HG03469 (cell line): Measurements from ENCODE around the gene HS3ST6.
"Not testable (repeated sequence)": the region's sequence is repeated elsewhere in the genome, so short reads cannot be mapped to it uniquely, and the experiment has no call there.

ENCODE experiments used
- ATAC-seq: cut with Tn5 transposase; IDR thresholded peaks from one replicate; pipeline ENCODE4 v1.9.1; 2021; ENCODE audit warnings: mild to moderate bottlenecking, moderate library complexity, moderate number of reproducible peaks; ENCODE audit not compliant: unreplicated experiment

HS3ST6 gene

GRCh38 chr16:1909561-1910231 lies 8.5 kb downstream of the HS3ST6 start:
- ATAC-seq = no peak

- ATAC-seq = no peak
Observed at GRCh38 chr16:1908983-1909382, 9.2 kb downstream of the HS3ST6 start.

GRCh38 chr16:1908184-1908583 lies 10.0 kb downstream of the HS3ST6 start:
- ATAC-seq = no peak

- ATAC-seq = no peak
Observed at GRCh38 chr16:1907226-1907860, 10.9 kb downstream of the HS3ST6 start.

GRCh38 chr16:1906846-1907165 lies 11.4 kb downstream of the HS3ST6 start:
- ATAC-seq = no peak

GRCh38 chr16:1906055-1906845 lies 12.0 kb downstream of the HS3ST6 start:
- ATAC-seq = no peak

GRCh38 chr16:1903845-1904840 lies 14.1 kb downstream of the HS3ST6 start:
- no peak for ATAC-seq

- no peak for ATAC-seq
Observed at GRCh38 chr16:1903220-1903574, 15.0 kb downstream of the HS3ST6 start.

- no peak for ATAC-seq
Observed at GRCh38 chr16:1902547-1903219, 15.5 kb downstream of the HS3ST6 start.

GRCh38 chr16:1900452-1900774 lies 17.8 kb downstream of the HS3ST6 start:
- ATAC-seq = no peak

- ATAC-seq = no peak
Observed at GRCh38 chr16:1899641-1900451, 18.4 kb downstream of the HS3ST6 start.

GRCh38 chr16:1897692-1898091 lies 20.5 kb downstream of the HS3ST6 start:
- ATAC-seq = not testable (repeated sequence)

- no peak for ATAC-seq
Observed at GRCh38 chr16:1895949-1896675, 22.1 kb downstream of the HS3ST6 start.

- ATAC-seq = no peak
Observed at GRCh38 chr16:1895068-1895467, 23.1 kb downstream of the HS3ST6 start.

- ATAC-seq = no peak
Observed at GRCh38 chr16:1890708-1891050, 27.5 kb downstream of the HS3ST6 start.

GRCh38 chr16:1890024-1890707 lies 28.0 kb downstream of the HS3ST6 start:
- ATAC-seq = no peak

- ATAC-seq = no peak
Observed at GRCh38 chr16:1887711-1888354, 30.4 kb downstream of the HS3ST6 start.

- no peak for ATAC-seq
Observed at GRCh38 chr16:1884889-1885288, 33.3 kb downstream of the HS3ST6 start.
